Hypothalamus (tissue), 51 donors: ENCODE data around the gene LPAR6.
"Not testable (repeated sequence)": the region's sequence is repeated elsewhere in the genome, so short reads cannot be mapped to it uniquely, and the experiment has no call there.

Source experiments
- DNase-seq, 51 donors: peaks; one replicate each; lab custom pipeline; 2025; lab: John Stamatoyannopoulos, UW

The LPAR6 gene, protein sequence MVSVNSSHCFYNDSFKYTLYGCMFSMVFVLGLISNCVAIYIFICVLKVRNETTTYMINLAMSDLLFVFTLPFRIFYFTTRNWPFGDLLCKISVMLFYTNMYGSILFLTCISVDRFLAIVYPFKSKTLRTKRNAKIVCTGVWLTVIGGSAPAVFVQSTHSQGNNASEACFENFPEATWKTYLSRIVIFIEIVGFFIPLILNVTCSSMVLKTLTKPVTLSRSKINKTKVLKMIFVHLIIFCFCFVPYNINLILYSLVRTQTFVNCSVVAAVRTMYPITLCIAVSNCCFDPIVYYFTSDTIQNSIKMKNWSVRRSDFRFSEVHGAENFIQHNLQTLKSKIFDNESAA

DNA sequence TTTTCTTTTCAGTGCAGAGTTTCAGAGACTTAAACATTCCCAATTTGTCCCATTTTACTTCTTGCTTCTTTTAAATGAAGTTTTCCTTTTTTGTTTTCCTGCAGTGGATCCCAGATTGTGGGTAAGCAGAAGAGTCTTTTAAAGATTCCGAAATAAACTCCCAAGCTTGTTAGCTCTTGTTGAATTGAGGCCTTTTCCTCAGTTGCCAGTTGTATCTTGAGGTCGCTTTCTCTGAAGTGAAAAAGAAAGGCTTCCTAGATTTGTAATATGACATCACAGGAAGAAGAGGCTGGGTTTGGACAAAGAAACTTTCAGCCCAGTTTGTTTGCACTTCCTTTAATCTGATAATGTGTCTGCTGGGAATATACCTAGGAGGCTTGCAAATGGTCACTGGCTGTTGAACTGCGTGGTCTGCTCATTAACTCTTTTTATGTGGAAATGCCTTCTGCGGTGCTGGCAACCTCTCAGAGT is at the start of gene LPAR6:
TSS of gene LPAR6 (minus strand) at position 233 of the 471 bp plus-strand sequence. CDS start 690 bp downstream, outside the sequence.
- DNase-seq = no peak

DNA sequence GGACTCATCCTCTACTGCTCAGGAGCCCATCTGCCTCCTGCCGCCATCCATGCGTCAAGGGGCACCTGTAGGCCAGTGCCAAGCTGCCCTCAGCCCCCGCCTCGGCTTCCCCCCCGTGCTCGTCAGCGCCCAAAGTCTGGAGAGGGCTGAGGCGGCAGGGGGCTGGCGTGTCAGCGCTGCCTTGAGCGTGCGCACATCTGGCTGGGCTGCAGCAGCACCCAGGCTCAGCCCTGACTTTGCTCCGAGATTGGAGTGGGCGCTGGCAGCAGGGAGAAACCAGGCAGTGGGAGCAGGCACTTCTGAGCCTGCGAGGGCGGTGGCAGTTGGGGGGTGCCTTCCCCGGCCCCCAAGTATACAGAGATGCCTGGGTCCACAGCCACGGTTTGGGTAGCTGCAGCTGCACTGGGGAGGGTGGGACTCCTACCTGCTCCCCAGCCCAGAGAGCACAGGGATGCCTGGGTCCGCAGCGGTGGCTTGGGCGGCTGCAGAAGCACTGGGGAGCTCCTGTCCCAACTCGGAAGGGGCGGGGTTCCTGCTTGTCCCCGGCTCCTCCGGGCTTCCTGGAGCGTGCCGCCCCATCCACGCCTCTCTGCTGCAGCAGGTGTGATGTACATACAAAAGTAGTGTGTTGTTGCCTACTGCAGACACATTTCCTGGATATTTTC is 44.8 kb upstream of the LPAR6 start:
- DNase-seq = no peak

DNA sequence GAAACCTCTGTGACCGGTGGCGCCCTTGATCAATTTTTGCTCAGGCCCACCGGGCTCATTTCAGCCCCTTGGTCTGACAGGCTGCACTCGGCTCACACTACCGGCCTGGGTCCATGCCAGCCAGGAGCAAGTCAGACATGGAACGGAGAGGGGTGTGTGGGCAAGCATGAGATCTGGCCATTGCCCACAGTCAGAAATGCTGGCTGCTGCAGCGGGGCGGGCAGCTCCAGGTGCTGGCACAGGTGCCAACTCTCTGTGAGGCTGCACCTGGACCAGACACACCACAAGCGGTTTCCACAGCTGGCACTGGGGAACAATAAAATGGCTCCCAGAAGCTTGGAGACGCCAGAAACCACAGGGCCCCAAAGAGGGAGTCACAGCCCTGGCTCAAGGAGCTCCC is 43.6 kb upstream of the LPAR6 start:
- no peak for DNase-seq

DNA sequence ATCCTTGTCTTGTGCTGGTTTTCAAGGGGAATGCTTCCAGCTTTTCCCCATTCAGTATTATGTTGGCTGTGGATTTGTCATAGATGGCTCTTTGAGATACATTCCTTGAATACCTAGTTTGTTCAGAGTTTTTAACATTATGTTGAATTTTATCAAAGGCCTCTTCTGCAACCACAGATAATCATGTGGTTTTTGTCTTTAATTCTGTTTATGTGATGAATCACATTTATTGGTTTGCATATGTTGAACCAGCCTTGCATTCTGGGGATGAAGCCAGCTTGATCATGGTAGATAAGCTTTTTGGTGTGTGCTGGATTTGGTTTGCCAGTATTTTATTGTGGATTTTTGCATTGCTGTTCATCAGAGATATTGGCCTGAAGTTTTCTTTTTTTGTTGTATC is 38.3 kb upstream of the LPAR6 start:
- not testable (repeated sequence) for DNase-seq

DNA sequence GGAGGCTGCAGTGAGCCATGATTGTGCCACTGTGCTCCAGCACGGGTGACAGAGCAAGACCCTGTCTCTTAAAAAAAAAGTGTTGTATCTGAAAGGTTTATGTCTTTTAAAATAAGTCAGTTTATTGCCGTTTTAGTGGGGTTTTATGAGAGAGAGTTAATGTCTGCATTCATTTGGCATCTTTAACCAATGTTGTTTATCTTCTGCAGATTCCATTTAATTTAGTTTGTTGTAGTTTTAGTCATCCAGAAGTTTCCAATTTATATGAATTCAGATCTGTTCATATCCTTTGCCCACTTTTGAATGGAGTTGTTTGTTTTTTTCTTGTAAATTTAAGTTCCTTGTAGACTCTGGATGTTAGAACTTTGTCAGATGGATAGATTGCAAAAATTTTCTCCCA is 36.7 kb upstream of the LPAR6 start:
- DNase-seq = no peak

DNA sequence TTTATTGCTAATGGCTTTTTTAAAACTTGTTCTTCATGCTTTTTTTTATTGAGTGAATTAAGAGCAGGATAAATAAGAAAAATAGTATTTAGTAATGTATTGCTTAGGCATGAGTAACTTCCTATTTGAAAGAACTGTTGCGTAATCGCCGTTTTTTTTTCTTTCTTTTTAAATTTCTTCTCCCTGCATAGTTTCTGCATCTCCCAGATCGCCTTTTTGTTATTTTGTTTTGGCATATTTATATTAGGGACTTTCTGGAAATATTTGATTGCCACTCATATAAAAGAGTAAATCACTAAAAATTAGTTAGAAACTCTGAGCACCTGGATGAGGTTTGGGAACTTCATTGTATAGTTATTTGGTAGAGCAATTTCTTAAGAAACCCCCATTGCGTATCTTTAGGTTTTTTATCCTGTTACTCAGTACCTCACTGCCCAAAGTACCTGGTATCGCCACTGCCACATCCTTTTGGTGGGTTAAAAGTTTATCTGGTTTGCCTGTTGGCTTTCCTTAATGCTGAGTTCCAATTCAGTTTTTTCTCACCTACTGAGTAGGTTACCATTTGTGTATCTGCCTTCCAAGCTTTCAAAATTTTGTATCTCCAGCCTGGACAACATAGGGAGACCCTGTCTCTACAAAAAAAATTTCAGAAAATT is 36.2 kb upstream of the LPAR6 start:
- DNase-seq = no peak

DNA sequence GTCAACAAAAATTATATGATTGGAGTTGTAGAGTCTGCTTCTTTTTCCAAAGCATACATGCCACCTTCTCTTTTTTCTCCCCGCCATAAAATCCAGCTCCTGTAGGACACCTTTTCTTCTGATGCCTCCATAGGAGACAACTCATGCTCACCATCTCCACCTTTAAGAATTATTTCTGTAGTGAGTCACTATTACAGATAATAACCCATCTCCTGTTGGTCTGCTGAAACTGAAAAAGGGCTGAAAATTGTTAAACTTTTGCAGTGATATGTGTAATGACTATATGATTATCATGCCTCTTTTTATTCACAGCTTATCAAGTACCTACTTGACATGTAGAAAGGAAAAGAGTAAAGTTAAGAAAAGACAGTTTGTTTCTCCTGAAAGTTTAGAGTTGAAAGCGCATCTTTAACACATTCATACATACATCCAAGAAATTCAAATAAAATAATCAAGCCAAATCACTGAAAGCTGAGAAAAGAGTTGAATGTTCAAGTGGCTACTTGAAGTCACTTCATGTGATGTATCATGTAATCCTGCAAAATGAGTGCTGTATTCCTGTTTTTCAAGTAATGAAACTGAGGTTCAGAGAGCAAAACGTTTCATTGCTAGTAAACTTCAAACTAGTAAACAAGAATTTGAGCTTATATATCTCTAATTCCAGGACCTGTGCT is 35.5 kb upstream of the LPAR6 start:
- DNase-seq = no peak

DNA sequence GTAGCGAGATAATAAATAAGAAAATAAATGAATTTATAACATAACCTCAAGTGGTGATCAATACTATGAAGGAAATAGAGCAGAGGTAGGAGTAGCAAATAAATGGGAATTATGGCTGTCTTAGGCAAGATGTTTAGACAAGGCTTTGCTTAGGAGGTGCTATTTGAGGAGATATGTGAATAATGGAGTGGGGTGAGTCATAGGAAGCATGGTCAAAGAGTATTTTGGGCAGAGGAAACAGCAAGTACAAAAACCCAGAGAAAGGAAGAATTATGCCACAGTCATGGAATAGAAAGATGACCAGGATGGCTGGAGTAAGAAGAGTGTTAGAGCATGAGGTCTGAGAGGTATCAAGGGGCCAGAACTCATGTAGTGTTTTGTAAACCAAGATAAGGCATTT is 33.6 kb upstream of the LPAR6 start:
- DNase-seq = no peak

DNA sequence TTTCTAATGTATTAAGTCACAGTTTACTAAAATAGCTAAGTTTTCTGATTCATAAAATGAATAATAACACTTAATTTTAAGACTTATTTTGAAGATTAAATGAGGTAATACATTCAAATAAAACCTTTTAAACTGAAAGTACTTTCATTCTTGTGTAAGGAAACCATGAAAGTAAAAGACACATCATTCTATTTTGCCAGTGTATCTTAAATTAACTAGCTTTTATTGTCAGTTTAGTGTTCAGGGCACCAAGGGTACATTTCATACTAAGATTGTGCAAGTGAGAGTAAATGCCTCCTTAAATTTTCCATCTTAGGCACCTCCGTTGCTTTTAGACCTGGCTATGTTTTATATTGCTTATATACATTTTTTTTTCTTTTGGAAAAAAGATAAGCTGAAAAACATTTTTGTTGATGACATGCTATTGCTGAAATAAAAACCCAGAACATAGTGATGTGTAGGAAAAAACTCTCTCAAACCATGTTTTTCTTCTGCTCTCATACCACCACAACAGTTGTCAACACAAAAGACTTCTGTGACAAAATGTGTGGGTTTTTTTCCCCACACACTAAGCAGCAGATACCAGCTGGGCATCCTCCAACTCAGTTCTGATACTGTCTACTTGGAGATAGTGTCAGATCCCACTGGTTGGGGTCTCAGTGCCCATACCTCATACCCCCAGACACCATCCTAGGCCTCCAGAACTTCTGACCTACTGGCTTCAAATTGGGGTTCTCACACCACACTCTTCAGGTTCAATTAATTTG is 30.7 kb upstream of the LPAR6 start:
- DNase-seq = no peak

DNA sequence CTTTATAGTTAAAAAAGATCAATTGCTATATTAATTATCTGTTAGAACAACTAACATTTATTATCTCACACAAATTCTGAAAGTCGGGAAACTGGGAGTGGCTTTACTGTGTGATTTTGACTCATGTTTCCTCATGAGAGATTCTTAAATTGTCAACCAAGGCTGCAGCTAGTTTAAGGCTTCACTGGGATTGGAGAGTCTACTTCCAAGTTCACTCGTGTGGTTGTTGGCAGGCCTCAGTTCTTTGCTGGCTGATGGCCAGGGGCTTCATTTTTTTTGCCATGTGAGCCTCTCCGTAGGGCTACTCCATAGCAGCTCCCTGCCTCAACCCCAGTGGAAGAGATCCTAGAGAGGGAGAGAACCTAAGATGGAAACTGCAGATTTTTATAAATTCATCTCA is 24.5 kb upstream of the LPAR6 start:
- peak in 24 of 51 donors; percentile 6 to 57 (median 19) for DNase-seq

DNA sequence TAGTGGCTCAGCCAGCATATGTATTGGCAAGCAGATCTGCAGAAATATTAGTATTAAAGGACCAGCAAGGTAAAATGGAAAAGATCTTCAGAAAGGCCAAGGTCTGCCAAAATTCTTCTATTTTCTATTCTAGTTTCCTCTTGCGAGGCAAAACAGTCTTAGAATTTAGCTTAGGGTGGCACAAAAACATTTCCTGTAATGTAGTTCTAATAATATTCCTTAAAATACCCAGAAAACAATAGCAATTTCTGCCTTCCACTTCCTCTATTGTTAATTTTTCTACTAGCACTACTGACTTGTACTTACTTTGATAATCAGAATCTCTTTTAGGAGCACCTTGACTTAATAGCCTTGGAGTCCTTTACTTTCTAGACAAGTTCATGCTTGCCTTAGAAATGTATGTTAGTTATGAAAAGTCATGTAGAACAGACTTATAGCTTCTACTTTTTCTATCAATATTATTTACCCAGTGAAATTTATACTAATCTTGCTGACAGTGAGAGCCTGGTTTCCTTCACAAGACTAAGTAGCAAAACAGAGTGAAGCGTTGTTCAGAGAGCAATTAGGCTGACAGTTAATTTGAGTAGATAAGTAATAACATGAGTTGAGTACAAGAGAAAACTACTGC is 23.9 kb upstream of the LPAR6 start:
- no peak for DNase-seq

DNA sequence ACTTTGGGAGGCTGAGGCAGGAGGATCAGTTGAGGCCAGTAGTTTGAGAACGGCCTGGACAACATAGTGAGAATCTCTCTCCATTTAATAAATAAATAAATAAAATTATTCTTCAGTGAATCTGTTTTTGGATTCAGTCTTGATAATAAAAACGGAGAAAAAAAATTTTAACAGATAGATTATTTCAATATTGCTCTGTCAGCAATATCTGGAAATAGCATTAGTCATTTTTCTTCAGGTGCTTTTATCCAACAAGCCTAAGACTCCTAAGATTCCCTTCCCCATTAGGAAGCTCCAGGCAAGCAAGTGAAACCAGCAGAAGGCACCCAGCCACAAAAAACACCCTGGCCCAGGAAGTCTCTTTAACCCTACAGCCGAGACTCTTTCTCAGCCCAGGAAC is 21.3 kb upstream of the LPAR6 start:
- DNase-seq = no peak

DNA sequence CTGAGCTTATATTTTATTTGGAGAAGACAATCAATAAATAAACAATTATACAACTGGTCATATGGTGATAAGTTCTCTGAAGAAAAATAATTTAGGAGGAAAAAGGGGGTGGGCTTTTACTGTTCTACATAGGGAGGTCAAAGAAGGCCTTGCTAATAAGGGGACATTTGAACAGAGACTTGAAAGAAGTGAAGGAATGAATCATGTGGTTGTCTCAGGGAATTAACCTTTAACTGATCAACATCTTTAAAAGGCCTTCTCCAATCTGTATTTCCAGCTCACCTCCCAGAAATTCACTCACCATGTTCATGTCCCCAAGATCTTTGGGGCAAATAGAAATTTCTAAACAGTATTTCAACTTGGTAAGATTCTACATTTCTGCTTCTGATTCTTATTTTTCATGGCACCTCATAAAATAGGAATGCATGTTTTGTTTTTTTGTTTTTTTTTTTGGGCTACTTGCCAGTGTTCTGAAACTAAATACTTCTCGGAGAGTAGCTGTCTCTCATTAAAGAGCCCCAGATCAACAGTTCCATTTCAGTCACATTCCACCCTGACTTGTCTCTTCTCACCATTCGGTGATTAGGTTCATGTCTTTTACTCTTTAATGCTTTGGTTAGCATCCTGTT is 19.2 kb upstream of the LPAR6 start:
- no peak for DNase-seq

DNA sequence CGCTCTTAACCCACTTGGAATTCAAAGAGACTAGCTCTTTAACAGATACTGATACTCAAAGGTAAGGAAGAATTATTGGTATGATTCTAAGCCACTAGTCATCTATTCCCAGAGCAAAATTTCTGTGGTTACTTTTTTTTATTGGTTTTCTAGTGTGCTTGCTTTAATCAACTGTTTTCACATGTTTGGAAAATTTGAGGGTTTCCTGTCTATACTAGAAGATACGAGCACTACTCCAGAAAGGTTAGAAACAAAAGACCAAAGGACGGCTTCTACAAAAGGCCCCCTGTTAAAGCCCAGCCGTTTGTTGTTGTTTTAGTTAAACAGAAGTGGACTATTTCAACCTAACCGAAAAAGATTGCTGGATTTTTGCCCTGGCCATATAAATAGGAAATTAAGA is 18.5 kb upstream of the LPAR6 start:
- no peak for DNase-seq

DNA sequence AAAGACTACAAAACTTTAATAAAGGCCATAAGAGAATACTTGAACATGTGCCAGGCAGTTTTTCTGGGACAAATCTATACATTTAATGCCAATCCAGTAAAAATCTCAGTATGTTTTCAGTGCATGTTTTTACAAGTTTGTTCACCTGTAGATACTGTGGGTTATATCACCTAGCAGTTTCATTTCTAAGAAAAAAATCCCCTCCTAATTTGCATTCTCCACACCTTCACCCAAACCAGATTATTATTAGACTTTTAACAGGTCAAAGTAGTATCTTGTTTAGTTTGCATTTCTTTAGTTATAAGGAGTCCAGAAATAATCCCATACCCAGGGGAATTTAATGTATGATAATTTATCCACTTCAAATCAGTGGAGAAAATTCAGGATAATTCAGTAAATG is 17.0 kb upstream of the LPAR6 start:
- DNase-seq = no peak

DNA sequence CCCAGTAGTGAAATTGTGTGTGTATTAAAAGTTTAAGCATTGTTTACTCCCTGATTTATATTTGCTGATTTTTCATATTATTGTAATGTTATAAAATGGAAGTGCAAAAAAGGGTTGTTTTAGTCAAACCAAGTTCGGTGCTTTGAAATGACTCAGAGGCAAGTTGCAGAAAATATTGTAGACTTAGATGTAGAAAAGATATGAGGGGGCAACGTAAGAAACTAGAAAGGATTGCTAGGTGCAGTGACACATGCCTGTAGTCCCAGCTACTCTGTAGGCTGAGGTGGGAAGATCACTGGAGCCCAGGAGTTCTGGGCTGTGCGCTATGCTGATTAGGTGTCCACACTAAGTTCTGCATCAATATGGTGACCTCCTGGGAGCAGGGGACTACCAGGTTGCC is 16.1 kb upstream of the LPAR6 start:
- no peak for DNase-seq

DNA sequence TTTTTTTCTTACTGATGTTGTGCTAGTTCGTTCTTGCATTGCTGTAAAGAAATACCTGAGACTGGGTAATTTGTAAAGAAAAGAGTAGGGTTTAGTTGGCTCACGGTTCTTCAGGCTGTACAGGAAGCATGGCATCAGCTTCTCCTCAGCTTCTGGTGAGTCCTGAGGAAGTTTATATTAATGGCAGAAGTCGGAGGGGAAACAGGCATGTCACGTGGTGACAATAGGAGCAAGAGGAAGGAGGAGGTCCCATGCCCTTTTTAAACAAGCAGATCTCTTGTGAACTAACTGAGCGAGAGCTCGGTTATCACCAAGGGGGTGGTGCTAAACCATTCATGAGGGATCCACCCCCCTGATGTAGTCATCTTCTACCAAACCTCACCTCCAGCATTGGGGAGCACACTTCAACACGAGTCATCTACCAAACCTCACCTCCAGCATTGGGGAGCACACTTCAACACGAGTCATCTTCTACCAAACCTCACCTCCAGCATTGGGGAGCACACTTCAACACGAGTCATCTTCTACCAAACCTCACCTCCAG is 13.9 kb upstream of the LPAR6 start:
- peak in 1 of 51 donors; percentile 4 for DNase-seq

DNA sequence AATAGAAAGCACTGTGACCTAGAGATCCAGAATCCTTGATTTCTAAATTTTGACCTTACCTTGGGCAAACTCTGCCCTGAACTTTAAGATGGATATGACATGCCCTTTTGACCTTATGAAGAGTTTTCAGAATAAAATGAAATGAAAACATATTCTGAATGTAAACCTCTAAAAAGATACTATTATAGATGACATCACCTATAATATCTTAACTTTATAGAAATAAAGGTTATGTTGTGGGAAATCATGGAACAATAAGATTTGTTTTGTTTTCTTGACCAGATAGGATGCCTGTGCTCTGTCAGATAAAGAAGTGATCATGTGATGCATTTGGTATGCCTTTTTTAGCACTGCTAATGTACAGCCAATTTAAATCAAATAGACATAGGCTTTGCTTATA is 13.1 kb upstream of the LPAR6 start:
- DNase-seq = no peak

DNA sequence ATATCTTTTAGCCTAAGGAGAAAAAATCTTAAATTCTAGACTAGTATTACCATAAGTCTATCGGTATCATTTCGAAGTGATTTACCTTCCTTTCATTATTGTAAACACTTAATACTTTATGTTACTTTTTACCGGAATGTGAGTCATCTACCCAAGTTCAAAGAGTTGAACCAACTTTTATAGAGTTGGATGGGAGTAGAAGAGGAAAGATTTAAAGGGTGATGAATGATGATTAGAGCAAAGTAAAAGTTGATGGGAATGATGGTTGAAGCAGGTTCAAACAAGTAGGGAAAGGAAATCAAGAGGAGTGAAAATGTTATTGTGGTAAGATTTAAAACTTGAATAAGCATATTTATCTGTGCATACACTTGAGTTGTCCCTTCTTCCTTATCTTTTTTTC is 11.3 kb upstream of the LPAR6 start:
- DNase-seq = no peak
